ENCODE results near the gene PNMA1.

The PNMA1 gene

GRCh38 chr14:73750531-73750901, 36.3 kb upstream of the PNMA1 start:
- DNase-seq (ENCODE audit: low read depth) = no peak

- DNase-seq (ENCODE audit: low read depth) = no peak
These were observed 35.7 kb upstream of the PNMA1 start for GRCh38 chr14:73749706-73750530.

GRCh38 chr14:73748858-73749357, 34.7 kb upstream of the PNMA1 start:
- no peak for DNase-seq (ENCODE audit: low read depth)

GRCh38 chr14:73747379-73748211, 33.4 kb upstream of the PNMA1 start:
- no peak for DNase-seq (ENCODE audit: low read depth)

GRCh38 chr14:73746520-73747378, 32.6 kb upstream of the PNMA1 start:
- no peak for DNase-seq (ENCODE audit: low read depth)

- DNase-seq (ENCODE audit: low read depth) = no peak
These were observed 31.7 kb upstream of the PNMA1 start for GRCh38 chr14:73745571-73746519.

- no peak for DNase-seq (ENCODE audit: low read depth)
These were observed 30.8 kb upstream of the PNMA1 start for GRCh38 chr14:73744874-73745529.

- no peak for DNase-seq (ENCODE audit: low read depth)
These were observed 30.1 kb upstream of the PNMA1 start for GRCh38 chr14:73744175-73744867.

- DNase-seq (ENCODE audit: low read depth) = peak; percentile 54
These were observed 29.3 kb upstream of the PNMA1 start for GRCh38 chr14:73743431-73743931.

GRCh38 chr14:73742520-73743238, 28.5 kb upstream of the PNMA1 start:
- DNase-seq (ENCODE audit: low read depth) = no peak

- DNase-seq (ENCODE audit: low read depth) = no peak
These were observed 27.8 kb upstream of the PNMA1 start for GRCh38 chr14:73741876-73742519.

GRCh38 chr14:73741386-73741875, 27.2 kb upstream of the PNMA1 start:
- DNase-seq (ENCODE audit: low read depth) = peak; percentile 66

- DNase-seq (ENCODE audit: low read depth) = no peak
These were observed 26.6 kb upstream of the PNMA1 start for GRCh38 chr14:73740618-73741326.

GRCh38 chr14:73739899-73740617, 25.9 kb upstream of the PNMA1 start:
- DNase-seq (ENCODE audit: low read depth) = no peak

- no peak for DNase-seq (ENCODE audit: low read depth)
These were observed 25.2 kb upstream of the PNMA1 start for GRCh38 chr14:73739174-73739898.

- DNase-seq (ENCODE audit: low read depth) = no peak
These were observed 24.5 kb upstream of the PNMA1 start for GRCh38 chr14:73738518-73739173.

Measured in activated T-cell treated with anti-CD3 and anti-CD28 coated beads for 48 hours (primary cell).